Measurements from ENCODE around the gene RGS11.

The RGS11 gene

DNA sequence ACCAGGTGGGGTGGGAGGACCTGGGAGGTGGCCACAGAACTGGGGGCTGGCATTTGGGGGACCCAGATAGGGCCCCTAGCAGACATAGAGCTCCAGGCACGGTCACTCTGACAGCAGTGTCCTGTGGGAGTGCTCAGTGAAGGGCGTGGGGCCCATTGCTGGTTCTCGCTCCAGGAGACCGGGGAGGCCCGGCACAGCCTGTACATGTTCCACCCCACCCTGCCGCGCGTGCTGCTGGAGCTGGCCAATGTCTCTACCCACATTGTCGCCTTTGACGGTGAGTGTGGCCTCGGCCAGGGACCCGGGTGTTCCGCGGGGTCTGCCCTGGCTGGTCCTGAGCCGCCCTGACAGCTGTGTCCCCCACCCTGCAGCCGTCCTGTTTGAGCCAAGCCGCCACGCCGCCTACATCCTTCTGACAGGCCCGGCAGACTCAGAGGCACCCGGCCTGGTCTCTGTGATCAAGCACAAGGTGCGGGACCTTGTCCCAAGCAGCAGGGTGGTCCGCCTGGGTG is 11.2 kb downstream of the RGS11 start:
- in situ Hi-C loops (cut with MboI; ENCODE audit: low sequenced_read_pairs, unreplicated experiment) = no loop called here
- DNase-seq (ENCODE audit: low spot score) = no peak
- TF ChIP-seq CTCF (IDR thresholded peaks at IDR 0.05; ENCODE audit: borderline replicate concordance, control extremely low read depth, extremely low read depth, insufficient read depth, missing control alignments) = no peak

DNA sequence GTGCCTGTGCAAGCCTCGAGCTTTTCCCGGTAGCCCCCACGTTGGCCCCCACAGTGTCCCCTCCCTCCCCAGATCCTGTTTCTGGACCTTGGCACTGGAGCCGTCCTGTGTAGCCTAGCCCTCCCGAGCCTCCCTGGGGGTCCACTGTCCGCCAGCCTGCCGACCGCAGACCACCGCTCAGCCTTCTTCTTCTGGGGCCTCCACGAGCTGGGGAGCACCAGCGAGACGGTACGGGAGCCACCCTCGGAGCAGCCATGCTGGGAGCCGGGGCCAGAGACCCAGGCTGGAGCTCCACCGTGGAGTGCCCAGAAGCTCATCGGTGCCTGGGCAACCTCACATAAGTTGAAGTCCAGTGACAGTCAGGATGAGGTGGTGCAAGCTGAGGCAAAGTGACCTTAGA is 11.8 kb downstream of the RGS11 start:
- TF ChIP-seq CTCF (IDR thresholded peaks at IDR 0.05; ENCODE audit: borderline replicate concordance, control extremely low read depth, extremely low read depth, insufficient read depth, missing control alignments) = no peak
- in situ Hi-C loops (cut with MboI; ENCODE audit: low sequenced_read_pairs, unreplicated experiment) = no loop called here
- DNase-seq (ENCODE audit: low spot score) = no peak

GRCh38 chr16:263182-263774 is 12.5 kb downstream of the RGS11 start:
- in situ Hi-C loops (cut with MboI; ENCODE audit: low sequenced_read_pairs, unreplicated experiment) = no loop called here
- TF ChIP-seq CTCF (IDR thresholded peaks at IDR 0.05; ENCODE audit: borderline replicate concordance, control extremely low read depth, extremely low read depth, insufficient read depth, missing control alignments) = no peak
- DNase-seq (ENCODE audit: low spot score) = no peak

DNA sequence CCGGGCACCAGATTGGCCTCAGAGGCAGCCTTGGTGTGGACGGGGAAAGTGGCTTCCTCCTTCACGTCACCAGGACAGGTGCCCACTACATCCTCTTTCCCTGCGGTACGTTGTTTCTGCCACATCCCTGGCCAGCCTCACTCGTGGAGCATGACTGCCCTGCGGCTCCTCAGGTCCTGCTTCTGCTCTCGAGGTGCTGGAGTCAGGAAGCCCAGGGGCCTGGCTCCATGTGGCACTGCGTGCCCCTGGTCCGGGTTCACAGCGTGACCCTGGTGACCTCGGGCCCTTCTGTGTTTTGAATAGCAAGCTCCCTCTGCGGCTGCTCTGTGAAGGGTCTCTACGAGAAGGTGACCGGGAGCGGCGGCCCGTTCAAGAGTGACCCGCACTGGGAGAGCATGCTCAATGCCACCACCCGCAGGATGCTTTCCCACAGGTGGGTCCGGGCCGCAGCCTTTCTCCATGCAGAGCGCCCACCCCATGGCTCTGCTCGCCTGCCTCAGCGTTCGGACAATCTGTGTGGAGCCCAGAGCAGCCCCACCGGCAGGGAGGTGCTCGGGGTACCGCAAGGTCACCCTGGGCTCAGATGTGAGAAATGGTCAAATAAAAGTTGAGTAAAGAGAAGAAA is 13.5 kb downstream of the RGS11 start:
- no peak for TF ChIP-seq CTCF (IDR thresholded peaks at IDR 0.05; ENCODE audit: borderline replicate concordance, control extremely low read depth, extremely low read depth, insufficient read depth, missing control alignments)
- in situ Hi-C loops (cut with MboI; ENCODE audit: low sequenced_read_pairs, unreplicated experiment) = no loop called here
- no peak for DNase-seq (ENCODE audit: low spot score)

DNA sequence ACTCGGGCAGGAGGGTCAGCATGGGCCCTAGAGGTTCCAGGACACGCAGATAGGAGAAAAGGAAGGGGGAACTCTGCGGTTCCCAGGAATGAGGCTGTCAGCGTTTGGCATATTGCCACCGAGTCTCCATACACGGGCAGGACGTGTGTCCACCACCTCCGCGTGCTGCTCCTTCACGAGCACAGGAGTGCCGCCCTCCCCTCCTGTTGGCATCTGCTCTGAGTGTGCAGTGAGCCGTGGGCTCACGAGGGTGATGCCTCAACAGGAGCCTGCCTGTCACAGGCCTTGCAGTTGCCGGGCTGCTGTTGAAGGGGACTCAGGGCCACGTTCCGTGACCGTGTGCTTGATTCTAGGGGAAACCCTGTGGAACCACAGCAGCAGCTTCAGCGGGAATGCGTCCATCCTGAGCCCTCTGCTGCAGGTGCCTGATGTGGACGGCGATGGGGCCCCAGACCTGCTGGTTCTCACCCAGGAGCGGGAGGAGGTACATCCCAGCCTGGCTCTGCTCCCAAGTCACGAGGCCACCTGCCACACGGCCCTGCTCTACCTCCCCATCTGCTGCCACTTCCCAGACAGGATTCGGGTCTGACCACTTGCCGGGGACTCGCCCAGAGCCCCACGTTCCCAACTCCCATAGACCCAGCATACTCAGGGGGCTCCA is 14.6 kb downstream of the RGS11 start:
- in situ Hi-C loops (cut with MboI; ENCODE audit: low sequenced_read_pairs, unreplicated experiment) = no loop called here
- DNase-seq (ENCODE audit: low spot score) = no peak
- TF ChIP-seq CTCF (IDR thresholded peaks at IDR 0.05; ENCODE audit: borderline replicate concordance, control extremely low read depth, extremely low read depth, insufficient read depth, missing control alignments) = no peak

- no peak for TF ChIP-seq CTCF (IDR thresholded peaks at IDR 0.05; ENCODE audit: borderline replicate concordance, control extremely low read depth, extremely low read depth, insufficient read depth, missing control alignments)
- no peak for DNase-seq (ENCODE audit: low spot score)
- in situ Hi-C loops (cut with MboI; ENCODE audit: low sequenced_read_pairs, unreplicated experiment) = no loop called here
Measured at GRCh38 chr16:260326-260725, 15.4 kb downstream of the RGS11 start.
